AML-193 (cell line): ENCODE measurements around the gene NIPAL3.
"Not testable (repeated sequence)": the region's sequence is repeated elsewhere in the genome, so short reads cannot be mapped to it uniquely, and the experiment has no call there.

Experiments used
- DNase-seq, 2 experiments: peaks; one replicate each; lab custom pipeline; 2025; lab: John Stamatoyannopoulos, UW

Gene NIPAL3

GRCh38 chr1:24457866-24458265 lies 42.3 kb downstream of the NIPAL3 start:
- DNase-seq, result no peak

DNA sequence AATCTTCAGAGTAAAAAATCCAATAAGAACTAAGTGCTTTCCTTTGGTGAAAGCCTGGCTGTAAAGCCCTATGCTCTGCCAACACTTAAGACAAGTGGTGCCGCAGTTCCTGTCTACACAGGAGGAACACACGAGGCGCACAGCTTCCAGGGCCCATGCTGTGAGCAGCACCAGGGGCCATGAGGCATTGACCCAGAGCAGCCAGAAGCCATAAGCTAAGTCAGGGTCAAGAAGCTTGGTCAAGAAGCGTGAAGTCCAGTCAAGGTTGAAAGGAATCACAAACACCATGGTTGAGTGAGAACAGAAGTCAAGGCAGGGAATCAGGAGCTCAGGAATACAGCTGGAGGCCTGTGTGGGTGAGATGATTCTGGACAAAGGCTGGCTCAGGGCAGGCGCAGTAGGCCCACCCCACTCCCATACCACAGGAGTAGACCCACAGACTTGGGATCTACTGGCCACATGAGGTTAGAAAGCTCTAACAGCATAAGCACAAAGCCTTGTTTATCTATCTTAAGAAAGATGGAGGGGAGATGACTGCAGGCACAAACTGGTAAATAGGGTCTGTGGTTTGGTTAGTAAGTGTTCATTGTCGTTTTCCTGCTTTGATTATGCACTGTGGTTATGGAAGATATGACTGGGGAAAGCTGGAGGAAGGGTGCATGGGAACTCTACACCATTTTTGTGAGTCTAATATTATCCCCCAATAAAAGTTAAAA lies 44.1 kb downstream of the NIPAL3 start:
- DNase-seq, result no peak

DNA sequence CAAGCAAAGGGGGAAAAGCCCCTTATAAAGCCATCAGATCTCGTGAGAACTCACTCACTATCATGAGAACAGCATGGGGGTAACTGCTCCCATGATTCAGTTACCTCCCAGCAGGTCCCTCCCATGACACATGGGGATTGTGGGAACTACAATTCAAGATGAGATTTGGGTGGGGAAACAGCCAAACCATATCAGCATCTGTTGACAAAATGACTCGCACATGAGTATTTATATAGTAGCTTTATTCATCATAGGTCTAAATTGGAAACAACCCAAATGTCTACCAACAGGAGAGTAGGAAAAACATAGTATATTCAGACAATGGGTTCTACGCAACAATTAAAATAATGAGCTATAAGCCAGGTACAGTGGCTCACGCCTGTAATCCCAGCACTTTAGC lies 46.5 kb downstream of the NIPAL3 start:
- DNase-seq, result not testable (repeated sequence)

- no peak for DNase-seq
These were observed 48.5 kb downstream of the NIPAL3 start for GRCh38 chr1:24463776-24464735.

- no peak for DNase-seq
These were observed 49.5 kb downstream of the NIPAL3 start for GRCh38 chr1:24465099-24465498.

- DNase-seq, result no peak
These were observed 50.0 kb downstream of the NIPAL3 start for GRCh38 chr1:24465638-24466037.

GRCh38 chr1:24468685-24469316 lies 53.2 kb downstream of the NIPAL3 start:
- DNase-seq, result no peak

DNA sequence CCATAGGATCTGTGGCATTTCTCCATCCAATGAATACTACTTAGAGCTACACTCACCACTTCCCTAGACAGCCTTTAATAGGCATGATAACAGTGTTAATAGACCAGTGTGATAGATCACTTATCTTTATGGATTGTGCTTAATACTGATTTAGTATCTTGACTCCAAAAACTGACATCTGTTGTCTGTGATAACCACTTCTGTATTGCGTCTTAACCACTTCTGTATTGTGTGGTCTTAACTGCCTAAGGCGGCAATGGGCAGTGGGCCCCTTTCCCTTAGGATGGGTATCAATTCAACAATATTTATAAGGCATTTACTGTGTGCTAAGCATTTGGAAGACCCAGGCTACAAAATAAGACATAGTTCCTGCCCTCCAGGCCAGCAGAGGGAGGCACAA lies 55.0 kb downstream of the NIPAL3 start:
- DNase-seq, result no peak

- no peak for DNase-seq
These were observed 57.1 kb downstream of the NIPAL3 start for GRCh38 chr1:24472527-24473251.

DNA sequence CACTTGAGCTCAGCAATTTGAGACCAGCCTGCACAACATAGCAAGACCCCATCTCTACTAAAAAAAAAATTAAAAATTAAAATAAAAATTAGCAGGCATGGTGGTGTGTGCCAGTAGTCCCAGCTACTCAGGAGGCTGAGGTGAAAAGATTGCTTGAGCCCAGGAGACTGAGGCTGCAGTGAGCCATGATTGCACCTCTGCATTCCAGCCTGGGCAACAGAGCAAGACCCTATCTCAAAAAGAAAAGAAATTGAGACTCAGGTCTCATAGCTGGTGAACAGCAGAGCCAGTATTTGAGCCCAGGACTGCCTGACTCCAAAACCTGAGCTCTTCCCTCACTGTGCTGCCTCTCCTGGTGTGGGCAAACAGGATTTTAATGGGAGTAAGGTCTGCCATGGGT lies 58.6 kb downstream of the NIPAL3 start:
- DNase-seq, result no peak

DNA sequence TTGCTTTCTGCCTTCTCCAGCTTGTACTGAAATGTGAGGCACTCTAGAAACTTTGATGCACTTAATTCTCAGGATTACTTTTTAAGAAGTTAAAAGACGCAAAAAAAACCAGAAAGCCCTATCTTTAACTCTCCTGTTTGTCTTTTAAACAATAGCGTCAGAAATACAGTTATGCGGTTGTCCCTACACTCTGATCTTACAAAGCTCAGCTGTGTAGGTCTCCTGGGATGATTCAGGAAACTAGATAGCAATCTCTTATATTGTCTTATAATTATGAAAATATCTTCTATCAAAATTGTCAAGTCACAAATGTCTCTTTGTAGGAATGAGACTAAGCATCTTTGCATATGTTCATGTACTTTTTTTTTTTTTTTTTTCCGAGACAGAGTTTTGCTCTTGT lies 60.1 kb downstream of the NIPAL3 start:
- DNase-seq, result no peak

- no peak for DNase-seq
These were observed 61.0 kb downstream of the NIPAL3 start for GRCh38 chr1:24476571-24476970.

DNA sequence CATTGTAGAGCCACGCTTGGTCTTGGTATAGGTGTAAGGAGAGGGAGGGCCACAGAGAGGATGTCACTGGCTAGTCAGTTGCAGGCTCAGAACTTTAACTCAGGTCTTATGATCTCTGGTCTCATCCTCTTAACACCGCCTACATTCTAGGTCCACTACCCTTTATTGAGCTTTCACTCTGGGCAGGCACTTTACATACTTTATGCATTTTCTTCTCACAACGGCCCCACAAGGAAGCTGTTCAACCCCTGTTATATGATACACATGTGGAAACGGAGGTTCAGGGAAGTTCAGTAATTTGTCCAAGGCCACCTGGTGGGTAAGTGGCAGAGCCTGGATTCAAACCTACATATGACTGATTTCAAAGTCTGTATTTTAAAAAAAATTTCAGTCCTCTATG lies 61.7 kb downstream of the NIPAL3 start:
- no peak for DNase-seq

DNA sequence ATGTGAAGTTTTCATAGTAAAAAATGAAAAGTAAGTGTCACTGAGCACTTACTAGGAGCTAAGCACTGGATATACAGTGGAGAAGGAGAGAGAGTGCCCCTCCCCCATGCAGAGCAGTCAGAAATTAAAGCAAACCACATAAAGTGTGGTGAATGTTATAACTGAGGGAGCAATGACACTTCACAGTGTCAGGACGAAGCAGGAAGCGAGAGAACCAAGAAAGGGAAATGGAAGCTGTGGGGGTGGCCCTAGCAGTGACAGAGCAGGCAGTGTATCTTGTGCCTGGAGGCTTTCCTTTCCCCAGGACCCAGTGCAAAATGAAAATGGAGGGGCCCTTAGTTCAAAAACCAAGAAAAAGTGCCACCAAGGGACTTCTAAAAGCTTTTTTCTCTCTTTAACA lies 65.5 kb downstream of the NIPAL3 start:
- peak; percentile 39 to 62 for DNase-seq

GRCh38 chr1:24481843-24482610 lies 66.4 kb downstream of the NIPAL3 start:
- peak in 1 of 2 experiments; percentile 2 for DNase-seq

DNA sequence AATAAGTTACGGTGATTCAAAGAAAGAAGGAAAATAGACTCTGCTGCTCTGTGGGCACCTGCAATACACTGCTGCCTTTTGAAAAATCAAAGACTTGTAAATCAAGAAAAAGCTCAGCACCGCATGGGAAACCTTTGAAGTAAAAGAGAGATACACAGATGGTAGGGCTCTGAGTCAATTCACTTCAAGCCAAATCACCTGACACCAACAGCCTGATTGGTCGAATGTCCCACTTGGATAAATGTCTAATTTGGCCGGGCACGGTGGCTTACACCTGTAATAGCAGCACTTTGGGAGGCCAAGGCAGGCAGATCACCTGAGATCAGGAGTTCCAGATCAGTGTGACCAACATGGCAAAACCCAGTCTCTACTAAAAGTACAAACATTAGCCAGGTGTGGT lies 67.8 kb downstream of the NIPAL3 start:
- no peak for DNase-seq

- no peak for DNase-seq
These were observed 68.6 kb downstream of the NIPAL3 start for GRCh38 chr1:24484199-24484598.

- no peak for DNase-seq
These were observed 70.9 kb downstream of the NIPAL3 start for GRCh38 chr1:24486331-24487065.

GRCh38 chr1:24487455-24487854 lies 71.9 kb downstream of the NIPAL3 start:
- no peak for DNase-seq

DNA sequence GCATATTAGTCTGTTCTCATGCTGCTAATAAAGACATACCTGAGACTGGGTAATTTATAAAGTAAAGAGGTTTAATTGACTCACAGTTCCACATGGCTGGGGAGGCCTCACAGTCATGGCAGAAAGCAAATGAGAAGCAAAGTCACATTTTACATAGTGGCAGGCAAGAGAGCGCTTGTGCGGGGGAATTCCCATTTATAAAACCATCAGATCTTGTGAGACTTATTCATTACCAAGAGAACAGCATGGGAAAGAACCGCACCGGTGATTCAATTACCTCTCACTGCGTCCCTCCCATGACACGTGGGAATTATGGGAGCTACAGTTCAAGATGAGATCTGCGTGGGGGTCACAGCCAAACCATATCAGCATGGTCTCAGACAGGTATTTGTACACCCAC lies 72.6 kb downstream of the NIPAL3 start:
- not testable (repeated sequence) for DNase-seq

DNA sequence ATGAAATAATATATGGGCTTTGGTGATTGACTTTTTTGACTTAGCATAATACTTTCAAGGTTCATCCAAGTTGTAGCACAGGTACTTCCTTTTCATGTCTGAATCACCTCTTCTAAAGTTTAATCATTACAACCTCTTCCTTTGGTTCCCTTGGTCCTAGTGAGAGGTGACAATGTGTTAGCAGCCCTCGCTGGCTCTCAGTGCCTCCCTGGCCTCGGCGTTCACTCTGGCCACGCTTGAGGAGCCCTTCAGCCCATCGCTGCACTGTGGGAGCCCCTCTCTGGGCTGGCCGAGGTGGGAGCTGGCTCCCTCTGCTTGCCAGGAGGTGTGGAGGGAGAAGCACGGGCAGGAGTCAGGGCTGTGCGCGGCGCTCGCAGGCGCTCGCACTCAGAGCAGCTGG lies 74.1 kb downstream of the NIPAL3 start:
- DNase-seq, result no peak
